HG03460 (cell line): ENCODE data around the gene LTB4R.

Experiments
- ATAC-seq: cut with Tn5 transposase; IDR thresholded peaks from one replicate; pipeline ENCODE4 v1.9.1; 2021; ENCODE audit not compliant: unreplicated experiment

The LTB4R gene

DNA sequence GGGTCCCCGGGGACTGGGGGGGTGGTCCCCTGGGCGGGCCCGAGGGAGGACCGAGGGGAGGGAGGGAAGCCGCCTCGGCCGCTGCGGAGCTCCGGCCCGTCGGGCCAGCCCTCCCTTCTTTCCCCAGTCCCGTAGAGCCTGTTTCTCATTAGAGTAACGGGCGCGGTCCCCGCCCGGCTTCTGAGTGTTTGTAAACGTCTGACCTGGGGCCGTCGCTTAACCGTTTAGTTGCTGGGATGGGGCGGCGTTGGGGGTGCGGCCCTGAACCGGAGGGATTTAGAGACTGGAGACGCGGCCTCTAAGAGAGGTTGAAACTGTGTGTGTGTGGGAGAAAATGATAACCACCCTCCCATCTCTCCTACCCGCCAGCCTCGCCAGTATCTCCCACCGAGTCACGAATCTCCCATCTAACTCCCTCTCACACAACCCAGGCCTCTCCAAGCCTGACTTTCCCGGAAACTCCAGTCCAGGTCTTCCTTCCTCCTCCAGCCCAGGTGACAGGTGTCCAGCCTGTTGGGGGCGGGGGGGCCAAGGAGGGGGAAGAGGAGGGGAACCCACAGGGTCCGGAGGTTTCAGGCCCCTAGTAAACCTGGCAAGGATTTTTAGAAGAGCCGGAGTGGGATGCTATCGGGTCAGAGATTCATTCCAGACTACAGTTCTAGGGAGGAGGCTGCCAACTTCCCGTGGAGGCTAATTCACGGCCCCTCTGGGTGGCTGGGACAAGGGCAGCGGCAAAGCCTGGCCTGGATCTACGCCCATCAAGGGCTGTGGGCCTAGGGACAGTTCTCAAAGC is 55.6 kb downstream of the LTB4R start:
- ATAC-seq = peak; percentile 64
